GM13977 (cell line): ENCODE data around the gene BABAM2.

ENCODE experiments used
- DNase-seq: peaks from one replicate; pipeline ENCODE4 v3.0.0; 2012; ENCODE audit warnings: low spot score
- CTCF ChIP-seq: IDR thresholded peaks from 2 replicates; pipeline ENCODE4 v1.5.1; 2012; ENCODE audit warnings: mild to moderate bottlenecking, control low read depth; ENCODE audit not compliant: insufficient read depth; ENCODE audit errors: extremely low read depth, missing control alignments
- in situ Hi-C: fragments of 300-500 bp; cut with MboI; formaldehyde crosslinking; loops from one replicate; pipeline ENCODE4 v1.12.0; 2022; ENCODE audit warnings: low sequenced_read_pairs, low pct_unique_long_range_greater_than_20kb, mixed read lengths, inconsistent platforms; ENCODE audit not compliant: unreplicated experiment

Gene BABAM2

GRCh38 chr2:27991146-27991545, 100.6 kb downstream of the BABAM2 start:
- TF ChIP-seq CTCF, result no peak
- in situ Hi-C loops, result no loop called here
- DNase-seq, result no peak

GRCh38 chr2:27992787-27993401, 102.4 kb downstream of the BABAM2 start:
- TF ChIP-seq CTCF, result no peak
- DNase-seq, result no peak

GRCh38 chr2:27993402-27993787, 102.9 kb downstream of the BABAM2 start:
- TF ChIP-seq CTCF, result no peak
- DNase-seq, result no peak

More at GRCh38 chr2:27992787-27993401, 102.4 kb downstream of the BABAM2 start:
- in situ Hi-C loops, result no loop called here

GRCh38 chr2:27993950-27994728, 103.6 kb downstream of the BABAM2 start:
- TF ChIP-seq CTCF, result no peak
- DNase-seq, result no peak
- in situ Hi-C loops, result no loop called here

More at GRCh38 chr2:27993402-27993787, 102.9 kb downstream of the BABAM2 start:
- in situ Hi-C loops, result no loop called here

- no peak for DNase-seq
- in situ Hi-C loops, result no loop called here
- TF ChIP-seq CTCF, result no peak
Observed at GRCh38 chr2:27996156-27996922, 105.8 kb downstream of the BABAM2 start.

GRCh38 chr2:28000287-28000686, 109.8 kb downstream of the BABAM2 start:
- in situ Hi-C loops, result no loop called here
- no peak for TF ChIP-seq CTCF
- no peak for DNase-seq
